HL-60 (cell line): ENCODE data around the gene TDRD5.

Source experiments
- CTCF ChIP-seq: IDR thresholded peaks from one replicate; pipeline ENCODE4 v1.5.1; 2011; ENCODE audit warnings: low read length, control low read depth, inconsistent platforms; ENCODE audit not compliant: insufficient read depth
- GABPA ChIP-seq: IDR thresholded peaks from 2 replicates; pipeline ENCODE4 v1.6.1; 2012; ENCODE audit warnings: low read depth
- POLR2AphosphoS5 ChIP-seq: IDR thresholded peaks from 2 replicates; pipeline ENCODE4 v1.6.1; 2012; ENCODE audit warnings: low read depth
- SPI1 ChIP-seq: IDR thresholded peaks from 2 replicates; pipeline ENCODE4 v1.6.1; 2012; ENCODE audit warnings: low read depth, mild to moderate bottlenecking, borderline replicate concordance
- TF ChIP-seq, protein P1 (sequence below): IDR thresholded peaks from 2 replicates; pipeline ENCODE4 v1.6.1; 2012; ENCODE audit warnings: low read depth; ENCODE audit not compliant: insufficient replicate concordance

DNA sequence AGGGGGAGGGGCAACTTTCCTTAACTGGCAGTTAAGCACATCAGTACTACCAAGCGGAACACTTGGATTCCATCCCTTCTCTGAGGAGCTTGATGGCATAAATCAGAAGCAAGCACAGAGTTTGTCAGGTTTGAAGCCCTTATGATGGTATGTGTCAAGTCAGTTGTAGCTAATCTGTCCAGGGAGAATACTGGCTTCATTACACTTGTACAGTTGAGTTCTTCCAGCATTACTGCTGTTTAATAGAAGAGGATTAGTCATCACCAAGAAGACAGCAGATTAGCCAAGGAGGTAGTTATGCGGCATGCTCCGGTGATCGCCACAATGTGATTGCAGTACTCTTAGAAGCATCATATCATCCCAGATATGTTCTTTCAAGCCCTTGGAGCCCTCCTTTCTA is 2.1 kb upstream of the TDRD5 start:
- TF ChIP-seq SPI1 (no peak), CTCF (no peak), POLR2AphosphoS5 (no peak), GABPA (no peak)
- TF ChIP-seq, protein P1, sequence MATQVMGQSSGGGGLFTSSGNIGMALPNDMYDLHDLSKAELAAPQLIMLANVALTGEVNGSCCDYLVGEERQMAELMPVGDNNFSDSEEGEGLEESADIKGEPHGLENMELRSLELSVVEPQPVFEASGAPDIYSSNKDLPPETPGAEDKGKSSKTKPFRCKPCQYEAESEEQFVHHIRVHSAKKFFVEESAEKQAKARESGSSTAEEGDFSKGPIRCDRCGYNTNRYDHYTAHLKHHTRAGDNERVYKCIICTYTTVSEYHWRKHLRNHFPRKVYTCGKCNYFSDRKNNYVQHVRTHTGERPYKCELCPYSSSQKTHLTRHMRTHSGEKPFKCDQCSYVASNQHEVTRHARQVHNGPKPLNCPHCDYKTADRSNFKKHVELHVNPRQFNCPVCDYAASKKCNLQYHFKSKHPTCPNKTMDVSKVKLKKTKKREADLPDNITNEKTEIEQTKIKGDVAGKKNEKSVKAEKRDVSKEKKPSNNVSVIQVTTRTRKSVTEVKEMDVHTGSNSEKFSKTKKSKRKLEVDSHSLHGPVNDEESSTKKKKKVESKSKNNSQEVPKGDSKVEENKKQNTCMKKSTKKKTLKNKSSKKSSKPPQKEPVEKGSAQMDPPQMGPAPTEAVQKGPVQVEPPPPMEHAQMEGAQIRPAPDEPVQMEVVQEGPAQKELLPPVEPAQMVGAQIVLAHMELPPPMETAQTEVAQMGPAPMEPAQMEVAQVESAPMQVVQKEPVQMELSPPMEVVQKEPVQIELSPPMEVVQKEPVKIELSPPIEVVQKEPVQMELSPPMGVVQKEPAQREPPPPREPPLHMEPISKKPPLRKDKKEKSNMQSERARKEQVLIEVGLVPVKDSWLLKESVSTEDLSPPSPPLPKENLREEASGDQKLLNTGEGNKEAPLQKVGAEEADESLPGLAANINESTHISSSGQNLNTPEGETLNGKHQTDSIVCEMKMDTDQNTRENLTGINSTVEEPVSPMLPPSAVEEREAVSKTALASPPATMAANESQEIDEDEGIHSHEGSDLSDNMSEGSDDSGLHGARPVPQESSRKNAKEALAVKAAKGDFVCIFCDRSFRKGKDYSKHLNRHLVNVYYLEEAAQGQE, result no peak
